ENCODE results near the gene SCYGR3. TPM values are rescaled to one million over a fixed set of nuclear protein-coding genes. Genes with fewer than 3 reads are reported as not detected.

The SCYGR3 gene
- polyA plus RNA-seq, 3 donors = not detected

- H3K27ac ChIP-seq (ENCODE audit: low read depth, low read length) = no peak overlapping the region
- whole genome bisulfite sequencing, 3 donors = 37 to 59% (median 50%) methylated on average over 2 of the region's 2 CpGs
Observed at GRCh38 chr2:227577555-227577954, 37.1 kb downstream of the SCYGR3 start.

DNA sequence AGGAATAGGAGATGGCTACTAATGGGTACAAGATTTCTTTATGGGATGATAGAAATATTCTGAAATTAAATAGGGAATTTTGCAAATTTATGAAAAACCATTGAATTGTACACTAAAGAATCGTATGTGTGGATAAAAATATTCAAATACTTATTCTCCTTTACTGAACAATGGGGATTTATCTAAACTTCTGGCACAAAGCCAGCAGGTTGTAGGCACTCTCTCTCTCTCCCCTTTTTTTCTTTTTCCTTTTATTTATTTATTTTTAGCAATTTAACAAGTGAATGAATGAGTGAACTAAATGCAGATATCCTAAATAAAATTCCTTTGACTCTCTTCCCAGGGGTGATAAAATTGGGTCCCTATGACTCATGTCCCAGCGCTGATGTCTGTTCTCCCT, 37.8 kb downstream of the SCYGR3 start:
- 74 to 75% (median 74%) methylated on average over 2 of the region's 2 CpGs for WGBS, 3 donors
- H3K27ac ChIP-seq (ENCODE audit: low read depth, low read length) = no peak overlapping the region

GRCh38 chr2:227576110-227576509, 38.5 kb downstream of the SCYGR3 start:
- H3K27ac ChIP-seq (ENCODE audit: low read depth, low read length) = no peak overlapping the region

- 26 to 68% (median 60%) methylated on average over 1 of the region's 1 CpG for WGBS, 3 donors
- H3K27ac ChIP-seq (ENCODE audit: low read depth, low read length) = no peak overlapping the region
Observed at GRCh38 chr2:227570615-227571014, 44.0 kb downstream of the SCYGR3 start.

DNA sequence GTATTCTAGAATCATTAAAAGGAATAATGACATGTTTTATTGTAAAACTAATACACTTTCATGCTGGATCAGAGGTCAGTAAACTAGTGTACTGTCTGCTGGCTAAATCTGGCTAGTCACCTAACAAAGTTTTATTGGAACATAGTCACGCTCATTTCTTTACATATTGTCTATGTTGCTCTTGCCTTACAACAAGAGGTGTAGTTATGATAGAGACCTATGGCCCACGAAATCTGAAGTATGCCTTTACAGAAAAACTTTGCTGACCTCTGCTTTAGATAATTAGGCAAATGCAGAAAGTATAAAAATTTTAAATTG, 45.8 kb downstream of the SCYGR3 start:
- no peak overlapping the region for H3K27ac ChIP-seq (ENCODE audit: low read depth, low read length)

GRCh38 chr2:227566012-227566411, 48.6 kb downstream of the SCYGR3 start:
- 61 to 94% (median 74%) methylated on average over 3 of the region's 3 CpGs for WGBS, 3 donors

More for the DNA sequence above, 45.8 kb downstream of the SCYGR3 start:
- WGBS, 3 donors = 90 to 93% (median 91%) methylated on average over 2 of the region's 2 CpGs

DNA sequence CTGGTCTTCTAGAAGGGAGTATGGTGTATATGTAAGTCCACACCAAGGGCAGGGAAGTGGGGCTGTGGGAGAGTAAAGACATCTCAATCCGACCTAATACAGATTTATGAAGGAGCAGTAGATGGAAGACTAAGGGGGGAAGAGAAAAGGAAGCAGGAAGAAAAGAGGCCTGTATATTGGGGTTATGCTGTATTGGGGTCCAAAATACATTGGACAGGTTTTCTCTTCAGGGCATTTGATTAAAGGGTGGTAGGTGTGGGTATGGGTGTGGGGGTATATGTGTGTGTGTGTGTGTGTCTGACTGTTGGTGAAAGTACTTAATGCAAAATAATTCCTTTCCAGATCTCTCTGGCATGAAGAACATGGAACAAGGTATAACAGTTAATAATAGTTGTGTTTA, 49.6 kb downstream of the SCYGR3 start:
- WGBS, 3 donors = 88 to 94% (median 91%) methylated on average over 1 of the region's 1 CpG

More at GRCh38 chr2:227566012-227566411, 48.6 kb downstream of the SCYGR3 start:
- no peak overlapping the region for H3K27ac ChIP-seq (ENCODE audit: low read depth, low read length)

More for the DNA sequence above, 49.6 kb downstream of the SCYGR3 start:
- no peak overlapping the region for H3K27ac ChIP-seq (ENCODE audit: low read depth, low read length)

Other genes with a start within 250 kb of the SCYGR3 start
- gene TM4SF20, start 235.5 kb downstream of the SCYGR3 start, polyA plus RNA-seq = under 1 TPM; 0.05 to 0.22 (median 0.12) TPM
- not detected for gene SCYGR1, start 226.9 kb downstream of the SCYGR3 start, polyA plus RNA-seq
- 100 to 1,000 TPM in 1 of 3 donors, 10 to 100 TPM in 2; 23.6 to 101 (median 68.2) TPM for gene AGFG1, start 142.7 kb downstream of the SCYGR3 start, polyA plus RNA-seq
- gene SCYGR2, start 15.9 kb downstream of the SCYGR3 start, polyA plus RNA-seq = not detected
- under 1 TPM in 1 of 3 donors, not detected in 2; 0.22 TPM for gene SCYGR4, start 2.7 kb upstream of the SCYGR3 start, polyA plus RNA-seq
- gene SCYGR5, start 52.0 kb upstream of the SCYGR3 start, polyA plus RNA-seq = not detected
- gene SLC19A3, start 103.2 kb upstream of the SCYGR3 start, polyA plus RNA-seq = 100 to 1,000 TPM in 1 of 3 donors, 10 to 100 TPM in 1, 1 to 10 TPM in 1; 2.1 to 114 (median 76.7) TPM
- not detected for gene SCYGR6, start 109.9 kb upstream of the SCYGR3 start, polyA plus RNA-seq
- gene SCYGR7, start 113.5 kb upstream of the SCYGR3 start, polyA plus RNA-seq = not detected
- gene SCYGR8, start 131.1 kb upstream of the SCYGR3 start, polyA plus RNA-seq = not detected
- 10 to 100 TPM in 1 of 3 donors, 1 to 10 TPM in 1, under 1 TPM in 1; 0.40 to 70.1 (median 3.4) TPM for gene CCL20, start 199.0 kb upstream of the SCYGR3 start, polyA plus RNA-seq